HG03066 (cell line): ENCODE data around the gene MFAP3L.

Experiments used
- ATAC-seq: cut with Tn5 transposase; IDR thresholded peaks from one replicate; pipeline ENCODE4 v1.9.1; 2021; ENCODE audit warnings: low read depth; ENCODE audit not compliant: unreplicated experiment

MFAP3L gene

DNA sequence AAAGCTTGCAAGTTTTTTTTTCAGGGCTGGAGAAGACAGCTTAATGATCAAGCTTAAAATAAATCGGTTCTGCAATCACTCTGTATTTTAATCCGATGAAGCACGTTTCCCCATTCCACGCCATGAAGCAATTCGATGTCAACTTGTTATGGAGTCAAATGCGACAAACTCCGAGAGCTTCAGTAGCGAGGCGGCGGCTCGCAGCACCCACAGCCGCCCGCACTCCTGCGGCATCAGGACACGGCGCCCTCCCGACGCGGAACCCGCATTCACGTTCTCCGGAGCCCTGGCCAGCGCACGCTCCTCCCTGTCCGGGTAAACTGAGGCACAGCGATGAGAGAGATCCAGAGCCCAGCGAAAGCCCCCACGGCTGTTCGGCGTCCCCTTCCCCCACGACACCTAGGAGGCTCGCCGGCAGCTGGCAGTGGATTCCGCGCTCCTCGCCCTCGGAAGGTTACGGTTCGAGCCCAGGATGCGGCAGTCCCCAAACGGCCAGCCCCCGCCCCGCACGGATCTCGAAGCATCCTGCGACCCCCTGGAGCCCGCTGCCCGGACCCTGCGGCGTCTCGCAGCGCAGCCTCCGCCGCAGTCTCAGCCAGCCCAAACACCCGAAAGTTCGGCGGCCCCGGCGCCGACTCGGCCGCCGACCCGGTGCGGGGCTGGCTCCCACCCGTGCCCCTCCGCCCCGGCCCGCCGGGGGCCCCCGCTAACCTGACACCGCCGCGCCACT, 507 bp downstream of the MFAP3L start:
- ATAC-seq = no peak

DNA sequence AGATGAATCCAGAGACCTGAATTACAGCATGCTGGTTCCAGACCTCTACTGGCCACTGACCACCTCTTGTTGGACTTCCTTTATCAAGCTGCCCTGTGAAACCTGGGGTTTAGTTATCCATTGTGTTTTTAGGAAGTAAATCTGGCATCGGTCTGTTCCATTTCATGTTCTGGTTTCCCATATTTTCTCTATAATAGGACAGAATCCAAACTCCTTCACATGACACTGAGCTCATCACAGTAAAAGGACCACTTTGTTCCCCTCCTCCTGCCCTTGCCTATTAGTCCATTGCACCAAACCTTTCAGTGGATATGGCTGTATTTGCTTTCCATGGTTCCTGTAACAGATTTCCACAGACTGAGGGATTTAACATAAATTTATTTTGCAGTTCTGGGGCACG, 4.0 kb downstream of the MFAP3L start:
- no peak for ATAC-seq

DNA sequence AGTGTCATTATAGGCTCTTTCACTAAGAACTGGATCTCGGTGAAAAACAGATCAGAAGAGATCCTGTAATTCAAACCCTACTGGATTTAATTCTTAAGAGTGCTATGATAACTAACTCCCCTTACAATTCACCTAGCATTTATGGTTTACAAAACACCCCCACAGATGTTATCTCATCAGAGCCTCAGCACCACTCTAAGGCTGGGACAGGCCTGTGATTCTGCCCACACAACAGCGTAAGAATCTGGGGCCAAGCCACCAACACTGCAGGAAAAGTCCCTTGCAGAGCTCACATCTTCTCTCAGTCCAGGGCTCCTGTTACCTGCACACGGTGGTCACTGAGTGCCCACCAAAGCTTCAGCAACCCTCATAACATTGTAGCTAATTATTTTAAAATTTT, 8.9 kb downstream of the MFAP3L start:
- ATAC-seq = no peak

DNA sequence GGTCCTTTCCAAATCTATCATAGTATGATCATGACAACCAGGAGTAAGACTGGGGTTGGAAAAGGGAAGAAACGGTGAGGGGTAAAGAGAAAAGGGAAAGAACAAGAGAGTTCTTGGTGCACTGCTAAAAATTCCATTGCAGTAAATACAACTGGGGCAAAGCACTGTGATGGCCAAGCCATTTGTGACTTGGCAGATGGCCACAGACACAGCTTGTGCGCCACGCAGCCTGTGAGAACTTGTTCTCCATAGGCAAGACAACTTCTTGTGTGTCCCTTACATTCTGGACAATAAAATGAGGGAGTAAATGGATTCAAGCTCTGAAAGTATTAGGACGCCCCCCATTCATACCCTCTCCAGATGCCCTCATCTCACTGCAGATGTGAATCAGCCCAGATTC, 10.9 kb downstream of the MFAP3L start:
- no peak for ATAC-seq

DNA sequence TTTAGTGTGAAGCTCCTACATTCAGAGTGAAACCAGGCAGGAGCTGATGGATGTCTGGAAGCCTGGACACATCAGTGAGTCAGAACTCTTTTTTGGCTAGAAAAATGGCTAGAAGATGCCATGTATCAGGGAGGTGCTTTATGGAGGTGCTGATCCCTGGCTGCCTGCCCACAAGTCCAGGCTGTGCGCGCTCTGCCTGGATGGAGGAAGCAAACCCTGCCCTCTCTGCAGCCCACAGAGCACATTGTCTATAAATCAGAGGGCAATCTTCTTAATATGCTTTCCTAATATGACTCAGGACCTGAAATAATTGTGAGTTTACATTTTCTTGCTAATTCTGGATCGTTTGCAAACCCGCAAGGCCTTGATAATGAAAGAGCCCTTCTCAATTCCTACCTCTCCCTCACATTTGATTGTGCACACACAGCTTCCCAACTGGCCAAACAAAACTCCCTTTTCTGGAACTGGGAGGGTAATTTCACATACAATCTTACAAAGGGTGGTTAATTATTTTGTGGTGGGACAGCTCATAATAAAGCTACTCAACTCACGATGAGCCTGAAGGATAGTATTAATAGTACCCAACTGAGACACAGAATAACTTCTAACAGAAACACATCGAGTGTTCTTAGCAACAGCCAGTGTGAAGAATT, 11.7 kb downstream of the MFAP3L start:
- no peak for ATAC-seq

DNA sequence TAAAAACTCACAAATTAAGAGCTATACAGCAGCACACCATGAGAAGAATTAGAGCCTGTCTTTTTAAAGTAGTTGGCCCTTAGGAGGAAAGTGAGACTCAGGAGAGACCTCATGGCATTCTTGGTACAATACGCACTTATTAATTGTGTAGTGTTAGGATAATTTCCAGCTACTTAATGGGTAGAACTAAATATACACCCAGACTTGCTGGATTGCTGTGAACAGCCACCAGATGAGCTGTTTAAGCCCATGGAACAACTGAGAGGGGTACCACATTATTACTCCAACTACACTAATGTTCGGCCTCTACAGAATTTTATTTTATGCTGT, 13.6 kb downstream of the MFAP3L start:
- ATAC-seq = no peak

DNA sequence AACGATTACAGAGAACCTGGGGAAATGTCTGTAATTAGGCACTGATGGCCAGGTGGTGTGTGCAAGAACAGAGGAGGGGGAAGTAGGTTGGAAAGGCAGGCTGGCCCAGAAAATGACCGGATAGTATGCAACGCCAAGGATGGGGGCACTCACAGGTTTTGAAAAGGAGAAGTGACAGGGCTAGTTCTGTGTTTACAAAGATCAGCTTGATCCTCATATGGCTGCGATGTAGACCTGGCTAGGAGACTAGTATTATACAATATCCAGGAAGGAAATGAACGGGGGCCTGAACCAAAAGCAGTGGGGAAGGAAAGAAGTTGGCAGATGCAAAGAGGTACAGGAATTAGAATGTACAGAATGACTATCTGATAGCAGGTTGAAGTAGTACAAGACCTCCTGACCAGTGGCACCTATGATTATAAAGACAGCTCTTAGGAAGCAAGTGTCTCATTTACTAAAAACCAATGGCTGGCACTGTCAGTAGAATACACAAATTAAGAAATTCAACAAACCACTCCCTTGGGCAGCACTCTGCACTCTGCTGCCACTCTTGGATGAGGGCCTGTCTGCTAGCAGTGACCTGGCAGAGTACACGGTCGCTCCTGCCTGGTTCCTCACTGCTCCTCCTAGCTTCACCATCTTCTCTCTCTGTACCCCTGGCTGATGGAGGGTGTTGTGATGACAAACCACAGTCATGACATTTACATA, 14.1 kb downstream of the MFAP3L start:
- no peak for ATAC-seq

DNA sequence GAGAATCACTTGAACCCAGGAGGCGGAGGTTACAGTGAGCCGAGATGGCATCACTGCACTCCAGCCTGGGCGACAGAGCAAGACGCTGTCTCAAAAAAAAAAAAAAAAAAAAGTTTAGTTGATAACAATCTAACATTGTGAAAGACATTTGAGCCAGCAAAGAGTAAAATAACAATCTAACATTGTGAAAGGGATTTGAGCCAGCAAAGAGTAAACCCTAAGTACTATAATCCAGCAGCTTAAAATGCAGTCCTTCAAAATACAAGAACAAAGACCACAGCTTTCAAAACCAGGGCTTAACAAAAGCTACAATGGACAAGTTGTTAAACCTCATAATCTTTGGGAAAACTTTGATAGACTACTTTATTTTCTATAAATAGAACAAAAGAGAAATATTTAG, 16.9 kb downstream of the MFAP3L start:
- no peak for ATAC-seq

DNA sequence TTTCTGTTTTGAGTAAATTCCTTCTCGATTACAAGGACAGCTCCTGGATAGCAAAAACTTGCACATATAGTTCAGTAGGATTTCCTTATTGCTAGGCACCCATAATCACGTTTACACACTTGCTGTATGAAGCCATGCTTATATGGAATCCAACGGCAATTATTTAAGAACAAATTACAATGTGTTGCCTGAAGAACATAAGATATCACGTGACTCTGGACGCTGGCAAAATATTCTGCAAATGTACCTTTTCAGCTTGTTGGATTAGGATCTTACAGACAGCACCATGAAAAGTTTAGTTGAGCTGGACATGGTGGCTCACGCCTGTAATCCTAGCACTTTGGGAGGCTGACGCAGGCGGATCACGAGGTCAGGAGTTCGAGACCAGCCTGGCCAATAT, 17.4 kb downstream of the MFAP3L start:
- ATAC-seq = no peak

DNA sequence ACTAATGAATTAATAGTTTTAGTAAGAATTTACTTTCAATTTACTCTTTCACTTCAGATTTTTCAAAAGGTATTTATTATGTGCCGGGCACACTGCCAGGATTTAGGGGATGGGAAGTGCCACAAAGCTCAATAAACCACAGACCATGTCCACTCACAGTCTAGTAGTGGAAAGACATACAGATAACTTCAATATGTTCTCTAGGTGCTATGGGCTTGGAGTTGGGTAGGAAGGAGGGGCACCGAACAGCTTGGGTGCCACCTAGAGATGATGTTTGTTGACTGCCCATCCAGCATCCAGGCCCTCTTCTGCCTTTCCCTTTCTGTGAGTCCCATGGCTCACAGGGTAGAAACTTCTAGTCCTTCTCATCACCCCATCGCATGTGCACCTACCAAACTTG, 17.8 kb downstream of the MFAP3L start:
- no peak for ATAC-seq

DNA sequence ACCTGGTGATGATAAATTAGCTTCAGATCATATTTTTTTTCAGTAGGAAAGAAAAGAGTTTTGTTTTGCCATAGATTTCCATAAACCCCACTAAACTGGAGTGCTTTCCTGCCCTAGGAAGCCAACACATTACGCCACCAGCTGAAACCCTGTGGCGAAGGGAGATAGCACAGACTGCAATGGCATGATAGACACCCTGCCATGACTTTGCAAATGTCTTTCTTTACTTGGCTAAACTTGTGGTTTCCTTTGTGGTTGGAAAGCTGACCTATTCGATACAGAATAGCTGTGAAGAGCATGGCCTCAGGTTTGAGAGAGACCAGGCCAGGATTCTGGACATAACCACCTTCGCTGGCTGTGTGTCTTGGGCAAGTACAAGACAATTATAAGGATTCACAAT, 19.1 kb downstream of the MFAP3L start:
- no peak for ATAC-seq

DNA sequence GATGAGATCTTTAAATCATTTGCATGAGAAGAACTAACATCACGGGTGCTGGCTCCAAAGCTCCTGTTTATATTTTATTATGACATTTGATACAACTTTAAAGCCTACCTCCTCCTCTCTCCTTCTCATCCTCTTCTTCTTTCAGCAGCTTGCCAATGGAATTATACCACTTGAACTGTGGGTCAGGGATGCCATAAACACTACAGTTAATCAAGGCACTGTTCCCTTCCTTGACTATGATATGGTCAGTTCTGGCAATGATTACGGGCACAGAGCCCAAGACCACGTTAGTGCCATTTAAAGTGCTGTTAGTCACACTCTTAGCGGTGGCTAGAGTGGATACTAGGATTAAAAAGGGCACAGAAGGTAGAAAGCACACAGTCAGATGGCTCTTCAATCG, 20.7 kb downstream of the MFAP3L start:
- no peak for ATAC-seq

DNA sequence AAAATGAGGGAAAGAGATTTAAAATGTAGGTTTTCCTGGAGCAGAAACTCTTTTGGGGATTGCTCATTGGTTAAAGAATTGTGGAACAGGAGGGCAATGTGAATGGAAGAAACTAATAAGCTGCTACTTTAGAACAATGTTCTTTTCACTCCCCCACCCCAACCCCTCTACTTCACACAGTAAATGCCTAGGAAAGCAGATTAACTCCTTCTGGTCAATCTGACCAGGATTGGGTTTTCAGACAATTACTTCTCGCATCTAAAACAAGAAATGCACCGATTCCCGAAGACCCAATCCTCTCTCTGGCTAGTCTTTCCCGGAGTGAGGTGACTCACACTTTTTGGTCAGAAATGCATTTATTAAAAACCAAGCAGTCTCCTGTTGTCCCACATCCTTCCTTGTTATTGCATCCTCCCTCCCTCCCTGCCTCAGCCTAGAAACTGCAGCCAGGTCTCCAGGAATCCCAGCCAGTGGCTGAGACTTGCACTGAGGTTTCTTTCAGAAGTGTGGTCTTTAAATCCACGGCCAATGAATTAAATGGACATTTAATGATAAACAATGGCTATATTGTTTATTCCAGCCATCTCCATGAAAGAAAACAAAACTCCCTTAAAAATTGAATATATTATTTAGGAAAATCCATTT, 21.4 kb downstream of the MFAP3L start:
- ATAC-seq = no peak

DNA sequence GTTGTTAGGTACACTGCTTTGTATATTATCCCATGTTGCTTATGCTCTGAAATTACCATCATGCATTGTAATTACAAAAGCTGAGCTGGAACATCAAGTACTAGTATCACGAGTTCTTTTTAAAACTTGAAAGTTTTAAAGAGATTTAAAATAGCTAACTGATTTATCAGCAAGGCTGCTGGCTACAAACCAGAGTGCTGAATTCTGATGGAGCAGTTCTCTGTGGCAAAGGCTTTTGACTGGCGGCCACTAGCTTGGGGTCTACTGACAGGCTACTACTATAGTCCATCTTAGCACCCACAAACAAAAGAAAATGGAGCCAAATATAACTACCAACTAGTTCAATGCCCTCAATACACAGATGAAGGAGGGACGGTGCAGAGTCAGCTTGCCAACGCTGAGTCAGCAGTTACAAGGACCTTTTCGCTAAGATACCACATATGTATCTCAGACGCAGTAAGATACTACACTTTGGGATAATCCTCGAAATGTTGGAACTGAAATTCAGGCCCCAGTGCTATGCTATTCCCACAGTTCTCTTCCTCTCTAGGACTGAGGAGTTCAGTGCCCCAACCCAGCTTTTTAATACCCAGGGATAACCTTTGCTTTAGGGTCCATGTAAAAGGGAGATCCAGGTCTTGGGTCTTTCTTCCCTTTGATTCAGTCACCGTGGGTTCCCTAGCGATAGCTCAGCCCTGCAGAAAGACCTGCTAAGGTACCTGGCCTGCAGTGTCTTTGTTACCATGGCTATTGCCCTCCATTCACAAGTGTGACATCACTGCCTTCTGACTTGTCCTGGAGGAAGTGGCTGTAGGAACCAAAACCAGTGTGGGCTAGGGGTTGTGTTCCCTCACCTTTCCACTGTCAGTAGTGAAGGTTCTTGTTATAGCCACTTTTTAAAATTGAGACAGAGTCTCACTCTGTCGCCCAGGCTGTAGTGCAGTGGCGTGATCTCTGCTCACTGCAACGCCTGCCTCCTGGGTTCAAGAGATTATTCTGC, 22.8 kb downstream of the MFAP3L start:
- no peak for ATAC-seq

DNA sequence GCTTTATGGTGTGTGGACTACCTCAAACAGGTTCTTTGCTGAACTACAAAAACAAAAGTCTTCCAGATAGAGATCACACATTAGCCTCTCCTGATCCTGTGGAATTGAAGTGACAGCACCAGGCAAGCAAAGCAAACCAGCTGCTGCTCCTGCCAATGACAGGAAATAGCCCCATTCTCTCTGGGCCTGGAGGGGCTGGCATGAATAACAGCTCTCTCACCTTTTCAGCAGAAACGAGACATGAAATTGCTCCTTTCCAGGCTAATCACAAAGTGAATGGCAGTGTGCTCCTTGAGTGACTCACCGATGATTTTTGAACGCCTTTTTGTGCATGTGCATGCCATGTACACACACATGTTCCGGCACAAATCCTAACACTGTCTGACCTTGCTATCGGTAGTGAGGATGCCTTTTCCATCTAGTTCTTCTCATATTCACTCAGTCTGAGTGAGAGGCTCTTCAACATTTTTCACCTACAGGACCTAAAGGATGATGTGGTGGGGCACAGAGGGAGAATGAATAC, 24.4 kb downstream of the MFAP3L start:
- no peak for ATAC-seq

DNA sequence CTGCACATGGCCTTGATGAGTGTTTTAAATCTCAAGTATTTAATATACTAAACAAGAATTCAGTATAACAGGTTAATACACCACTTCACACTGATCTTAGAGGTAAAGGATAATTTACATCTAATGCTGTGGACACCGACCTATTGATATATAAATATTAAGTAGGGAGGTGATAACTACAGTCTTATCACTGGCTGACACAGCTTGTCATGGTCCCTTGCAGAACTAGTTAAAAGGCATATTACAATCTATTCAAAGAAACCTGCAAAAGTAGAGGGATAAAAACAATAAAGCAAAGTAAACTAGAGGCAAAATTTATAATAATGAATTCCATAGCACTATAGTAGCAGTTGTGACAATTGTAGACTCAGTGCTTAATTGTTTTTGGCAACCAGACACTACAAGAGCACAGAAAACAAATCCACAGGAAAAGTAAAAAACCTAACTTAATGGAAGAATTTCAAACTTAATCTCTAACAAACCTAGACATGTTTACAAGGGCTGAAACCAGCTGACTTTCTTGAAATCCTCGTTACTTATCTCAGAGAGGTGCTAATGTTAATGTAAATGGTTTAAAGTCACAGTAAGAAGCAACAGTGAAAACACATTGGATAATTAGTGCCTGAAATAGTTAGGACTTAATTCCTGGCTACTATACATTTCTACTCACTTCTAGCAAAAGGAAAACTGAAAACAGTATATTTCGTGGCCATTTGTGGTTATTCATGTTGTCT, 25.0 kb downstream of the MFAP3L start:
- ATAC-seq = no peak

DNA sequence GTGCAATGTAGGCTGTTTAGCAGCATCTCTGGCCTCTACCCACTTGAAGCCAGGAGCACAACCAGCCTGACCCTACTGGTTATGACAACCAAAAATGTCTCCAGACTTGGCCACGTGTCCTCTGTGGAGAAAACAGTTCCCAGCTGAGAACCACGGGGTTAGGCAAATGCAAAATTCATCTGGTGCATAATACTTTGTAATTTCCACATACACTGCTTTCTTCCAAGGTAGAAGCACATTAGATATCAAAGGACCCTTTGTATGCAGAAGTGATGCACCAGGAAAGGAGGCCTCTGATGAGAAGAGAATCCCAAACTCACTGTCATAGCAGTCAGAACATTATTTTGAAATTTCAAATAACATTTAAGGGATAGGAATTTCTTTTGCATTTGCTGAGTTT, 26.3 kb downstream of the MFAP3L start:
- no peak for ATAC-seq

DNA sequence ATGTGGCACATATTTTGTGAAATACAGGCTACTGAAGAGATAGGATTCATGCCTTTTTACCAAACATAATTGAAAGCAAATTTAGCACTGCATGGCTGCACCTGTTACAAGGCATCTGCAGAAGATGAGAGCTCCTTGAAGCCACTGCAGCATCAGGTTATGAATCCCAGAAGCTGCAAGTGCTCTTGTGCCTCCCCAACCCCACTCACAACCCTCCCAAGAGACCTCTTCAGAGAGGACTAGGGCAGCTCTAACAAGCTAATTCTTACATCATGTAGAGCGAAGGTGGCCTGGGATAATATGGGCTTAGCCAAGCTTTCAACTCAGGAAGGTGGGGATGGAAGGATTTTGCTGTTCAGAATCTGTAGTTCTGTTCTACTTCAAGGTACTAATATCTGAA, 27.2 kb downstream of the MFAP3L start:
- ATAC-seq = no peak
